CD4-positive, CD25-positive, alpha-beta regulatory T cell (primary cell): Measurements from ENCODE around the gene HSD17B14. TPM values are rescaled to one million over a fixed set of nuclear protein-coding genes. Genes with fewer than 3 reads are reported as not detected.

Source experiments
- ATAC-seq, 2 donors: fragments of 150-1000 bp; cut with Tn5 transposase; one replicate each; pipeline ENCODE4 v1.10.0; 2021; ENCODE audit warnings: low read depth in 2 of 2, moderate number of reproducible peaks in 2 of 2, moderate library complexity in 1 of 2
- DNase-seq, 3 donors: peaks; one replicate each; pipeline versions ENCODE4 v3.0.0 to v3.0.0-alpha.2; 2012 to 2022; ENCODE audit warnings: mixed read lengths in 1 of 3
- H3K27ac ChIP-seq: one replicate; pipeline ENCODE4 v1.7.0; 2013; ENCODE audit warnings: mild to moderate bottlenecking, low read length; ENCODE audit not compliant: insufficient read depth, poor library complexity, severe bottlenecking
- H3K27me3 ChIP-seq: one replicate; pipeline ENCODE4 v1.7.0; 2013; ENCODE audit warnings: low read length; ENCODE audit not compliant: control insufficient read depth, insufficient read depth
- H3K36me3 ChIP-seq: one replicate; pipeline ENCODE4 v1.7.0; 2013; ENCODE audit warnings: mild to moderate bottlenecking, low read length, moderate library complexity; ENCODE audit not compliant: control insufficient read depth, insufficient read depth
- H3K4me1 ChIP-seq: 2 replicates; pipeline ENCODE4 v1.7.0; 2013; ENCODE audit warnings: mild to moderate bottlenecking, low read length; ENCODE audit not compliant: insufficient read depth, control insufficient read depth, poor library complexity, severe bottlenecking
- H3K4me3 ChIP-seq: one replicate; pipeline ENCODE4 v1.7.0; 2013; ENCODE audit warnings: low read depth, mild to moderate bottlenecking, low read length, moderate library complexity
- H3K9me3 ChIP-seq, 2 experiments: 1 replicate in 1 of 2; 2 replicates in 1 of 2; pipeline ENCODE4 v1.7.0; 2013; ENCODE audit warnings: low read length in 2 of 2, mild to moderate bottlenecking in 1 of 2, moderate library complexity in 1 of 2; ENCODE audit not compliant: control insufficient read depth in 2 of 2
- H3K27ac Mint-ChIP-seq, 3 donors: one replicate each; pipeline ENCODE4 v1.8.0; 2020 to 2022; ENCODE audit warnings: mild to moderate bottlenecking in 3 of 3, mixed read lengths in 3 of 3, moderate library complexity in 2 of 3
- H3K27me3 Mint-ChIP-seq: one replicate; pipeline ENCODE4 v1.8.0; 2022; ENCODE audit warnings: mild to moderate bottlenecking, mixed read lengths
- H3K36me3 Mint-ChIP-seq: one replicate; pipeline ENCODE4 v1.8.0; 2020; ENCODE audit warnings: mixed read lengths
- H3K4me1 Mint-ChIP-seq, 4 donors: one replicate each; pipeline ENCODE4 v1.8.0; 2020 to 2022; ENCODE audit warnings: mixed read lengths in 4 of 4, mild to moderate bottlenecking in 1 of 4
- H3K4me3 Mint-ChIP-seq, 4 donors: one replicate each; pipeline ENCODE4 v1.8.0; 2020 to 2022; ENCODE audit warnings: mild to moderate bottlenecking in 4 of 4, mixed read lengths in 4 of 4, moderate library complexity in 3 of 4
- H3K9me3 Mint-ChIP-seq, 7 donors: one replicate each; pipeline ENCODE4 v1.8.0; 2020 to 2022; ENCODE audit warnings: mixed read lengths in 7 of 7, mild to moderate bottlenecking in 3 of 7, moderate library complexity in 2 of 7
- polyA plus RNA-seq, 4 donors: library from polyadenylated mRNA; unstranded; fragments of 300-500 nt; fragmentation: Illumina TruSeq; gene quantifications; one replicate each; pipeline ENCODE4 v1.2.3, GENCODE V29; 2021
- total RNA-seq: library from RNA; stranded (reverse); gene quantifications from one replicate; pipeline ENCODE4 v1.2.3, GENCODE V29; 2022

Gene HSD17B14
- total and polyA plus RNA-seq, 5 donors from 2014 or later, result 0.29 to 2.0 (median 0.49) TPM

DNA sequence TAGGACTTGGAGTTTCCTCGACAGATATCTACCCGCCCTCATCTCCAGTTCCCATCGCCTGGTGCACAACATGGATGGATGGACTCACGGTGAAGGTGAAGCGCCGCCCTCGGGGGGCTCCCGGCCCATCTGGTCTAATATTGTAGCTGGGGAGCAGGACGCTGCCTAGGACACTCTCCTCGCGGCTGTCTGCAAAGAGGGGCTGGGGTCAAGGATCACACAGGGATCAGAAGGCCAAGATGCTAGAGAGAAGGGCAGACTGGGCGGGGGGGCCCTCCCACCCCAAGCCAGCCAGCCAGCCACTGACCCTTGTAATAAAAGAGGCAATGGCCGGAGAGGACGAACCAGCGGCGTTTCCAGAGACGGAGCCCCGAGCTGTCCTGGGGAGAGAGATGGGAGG is 25.0 kb upstream of the HSD17B14 start:
- DNase-seq (no peak), ATAC-seq (no peak)
- Mint-ChIP-seq H3K4me3 (peak overlapping the region in 1 of 4 donors; percentile 49), H3K27ac (peak overlapping the region in 1 of 3 donors; percentile 28), H3K9me3 (peaks cover 0 to 1% (median 0%) of the 10 kb centered on the region in 7 donors), H3K4me1 (peaks cover 0 to 12% (median 6%) of the 10 kb centered on the region in 4 donors), H3K27me3 (peaks cover 5% of the 10 kb centered on the region), H3K36me3 (no peaks in the 10 kb centered on the region)
- no peaks in the 10 kb centered on the region for H3K36me3 ChIP-seq
- no peak overlapping the region for H3K27ac ChIP-seq
- H3K4me1 ChIP-seq, result peaks cover 11% of the 10 kb centered on the region
- no peak overlapping the region for H3K4me3 ChIP-seq
- H3K9me3 ChIP-seq, result no peaks in the 10 kb centered on the region
- no peaks in the 10 kb centered on the region for H3K27me3 ChIP-seq

DNA sequence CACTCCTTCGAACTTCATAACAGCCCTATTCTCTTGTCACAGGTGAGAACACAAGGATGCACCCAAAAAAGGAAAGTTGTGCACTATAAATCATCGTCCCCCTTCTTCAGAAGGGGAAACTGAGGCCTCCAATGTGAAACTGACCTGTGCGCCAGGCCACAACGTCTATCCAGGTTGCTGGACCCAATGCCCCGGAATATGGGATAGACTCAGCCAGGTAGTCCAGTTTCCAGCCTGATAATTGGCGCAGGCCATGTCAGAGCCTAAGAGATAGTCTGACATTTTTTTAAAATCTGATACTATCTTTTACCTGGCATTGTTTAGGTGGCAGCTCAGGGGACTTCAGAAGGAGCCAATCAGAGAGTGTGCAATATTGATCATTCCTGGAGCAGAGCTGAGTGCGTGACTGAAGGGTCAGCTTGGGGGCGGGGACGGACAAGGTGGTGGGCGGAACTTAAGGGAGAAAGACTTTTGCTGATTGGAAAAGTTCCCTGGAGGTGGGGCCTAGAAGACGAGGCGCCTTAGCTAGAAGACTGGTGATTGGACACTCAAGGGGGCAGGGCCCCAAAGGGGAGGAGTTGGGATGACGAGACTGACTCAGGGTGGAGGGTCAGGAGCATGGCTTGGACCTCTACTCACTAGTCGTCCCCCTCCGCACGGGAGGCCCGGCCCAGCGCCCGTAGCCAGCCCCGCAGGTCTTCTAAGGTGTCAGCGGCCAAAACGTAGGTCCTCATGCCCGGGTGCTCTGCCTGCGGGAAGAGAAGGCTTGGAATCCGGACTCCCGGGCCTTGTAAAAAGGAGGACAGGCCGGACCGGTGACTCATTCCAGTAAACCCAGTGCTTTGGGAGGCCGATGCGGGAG is 23.7 kb upstream of the HSD17B14 start:
- no peaks in the 10 kb centered on the region for H3K27me3 Mint-ChIP-seq
- Histone ChIP-seq H3K4me3 (peak overlapping the region; percentile 84), H3K27ac (no peak overlapping the region), H3K4me1 (peaks cover 11% of the 10 kb centered on the region), H3K9me3 (no peaks in the 10 kb centered on the region), H3K27me3 (no peaks in the 10 kb centered on the region), H3K36me3 (no peaks in the 10 kb centered on the region)
- no peak overlapping the region for H3K27ac Mint-ChIP-seq
- peaks cover 0 to 12% (median 6%) of the 10 kb centered on the region in 4 donors for H3K4me1 Mint-ChIP-seq
- no peak for DNase-seq
- ATAC-seq, result no peak
- peaks cover 0 to 1% (median 0%) of the 10 kb centered on the region in 7 donors for H3K9me3 Mint-ChIP-seq
- H3K4me3 Mint-ChIP-seq, result peak overlapping the region in 3 of 4 donors; percentile 76 to 99 (median 94)
- H3K36me3 Mint-ChIP-seq, result no peaks in the 10 kb centered on the region

GRCh38 chr19:48858984-48859710 is 22.9 kb upstream of the HSD17B14 start:
- Histone ChIP-seq H3K4me1 (peaks cover 11% of the 10 kb centered on the region), H3K27me3 (no peaks in the 10 kb centered on the region), H3K4me3 (peak overlapping the region; percentile 84), H3K36me3 (no peaks in the 10 kb centered on the region), H3K27ac (peak overlapping the region; percentile 47), H3K9me3 (no peaks in the 10 kb centered on the region)
- Mint-ChIP-seq H3K4me3 (peak overlapping the region; percentile 76 to 99 (median 93)), H3K27ac (peak overlapping the region; percentile 89 to 92 (median 91)), H3K4me1 (peaks cover 0 to 12% (median 6%) of the 10 kb centered on the region in 4 donors), H3K27me3 (no peaks in the 10 kb centered on the region), H3K9me3 (peaks cover 0 to 1% (median 0%) of the 10 kb centered on the region in 7 donors), H3K36me3 (no peaks in the 10 kb centered on the region)
- DNase-seq (peak; percentile 72 to 84 (median 79)), ATAC-seq (peak; percentile 78 to 79)

- Mint-ChIP-seq H3K36me3 (no peaks in the 10 kb centered on the region), H3K27me3 (no peaks in the 10 kb centered on the region), H3K27ac (no peak overlapping the region), H3K9me3 (peaks cover 0 to 1% (median 0%) of the 10 kb centered on the region in 7 donors), H3K4me1 (peaks cover 0 to 12% (median 6%) of the 10 kb centered on the region in 4 donors), H3K4me3 (no peak overlapping the region)
- no peak for ATAC-seq
- H3K9me3 ChIP-seq, result no peaks in the 10 kb centered on the region
- no peak overlapping the region for H3K4me3 ChIP-seq
- peaks cover 11% of the 10 kb centered on the region for H3K4me1 ChIP-seq
- H3K36me3 ChIP-seq, result no peaks in the 10 kb centered on the region
- DNase-seq, result no peak
- H3K27me3 ChIP-seq, result no peaks in the 10 kb centered on the region
- no peak overlapping the region for H3K27ac ChIP-seq
These were observed 20.6 kb upstream of the HSD17B14 start for GRCh38 chr19:48856921-48857320.

DNA sequence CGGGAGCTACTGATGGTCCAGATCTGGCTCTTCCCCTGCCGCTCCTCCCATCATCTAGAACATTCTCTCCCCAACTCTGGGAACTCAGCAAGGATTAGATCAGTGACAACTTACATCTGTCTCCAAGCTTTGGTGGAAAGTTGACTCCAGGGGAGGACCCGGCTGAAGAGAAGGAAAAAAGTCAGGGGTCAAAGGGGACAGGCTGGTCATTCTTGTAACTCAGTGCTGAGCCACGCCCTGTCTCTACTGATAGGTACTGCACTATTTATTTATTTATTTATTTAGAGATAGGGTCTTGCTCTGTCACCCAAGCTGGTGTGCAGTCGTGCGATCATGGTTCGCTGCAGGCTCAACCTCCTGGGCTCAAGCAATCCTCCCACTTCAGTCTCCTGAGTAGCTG is 17.8 kb upstream of the HSD17B14 start:
- no peak overlapping the region for H3K4me3 ChIP-seq
- no peak overlapping the region for H3K4me3 Mint-ChIP-seq
- peaks cover 4% of the 10 kb centered on the region for H3K36me3 Mint-ChIP-seq
- H3K27ac Mint-ChIP-seq, result no peak overlapping the region
- peaks cover 0 to 8% (median 2%) of the 10 kb centered on the region in 4 donors for H3K4me1 Mint-ChIP-seq
- H3K9me3 Mint-ChIP-seq, result peaks cover 0 to 1% (median 0%) of the 10 kb centered on the region in 7 donors
- no peaks in the 10 kb centered on the region for H3K27me3 ChIP-seq
- no peaks in the 10 kb centered on the region for H3K9me3 ChIP-seq
- H3K27ac ChIP-seq, result no peak overlapping the region
- H3K4me1 ChIP-seq, result peaks cover 6% of the 10 kb centered on the region
- H3K27me3 Mint-ChIP-seq, result no peaks in the 10 kb centered on the region
- H3K36me3 ChIP-seq, result no peaks in the 10 kb centered on the region
- ATAC-seq (no peak), DNase-seq (no peak)

DNA sequence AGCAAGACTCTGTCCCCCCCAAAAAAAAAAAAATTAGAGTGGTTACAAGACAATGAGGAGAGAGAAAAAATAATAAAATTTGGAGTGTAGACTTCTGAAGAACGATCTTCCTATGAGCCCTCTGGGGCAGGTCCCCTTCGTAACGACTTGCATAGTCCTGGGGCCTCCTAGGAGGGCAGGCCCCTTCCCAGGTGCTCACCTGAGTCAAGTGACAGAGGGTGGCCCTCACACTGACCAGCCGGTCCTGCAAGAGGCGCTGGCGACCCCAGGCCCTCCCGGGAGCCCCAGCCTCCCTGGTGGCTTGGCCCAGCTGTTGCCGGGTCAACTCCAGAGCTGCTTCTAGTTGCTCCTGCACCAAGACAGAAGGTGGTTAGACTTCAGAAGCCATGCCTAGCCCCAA is 17.2 kb upstream of the HSD17B14 start:
- Histone ChIP-seq H3K4me3 (no peak overlapping the region), H3K9me3 (no peaks in the 10 kb centered on the region), H3K4me1 (no peaks in the 10 kb centered on the region), H3K27ac (no peak overlapping the region), H3K27me3 (no peaks in the 10 kb centered on the region), H3K36me3 (no peaks in the 10 kb centered on the region)
- Mint-ChIP-seq H3K4me1 (peaks cover 0 to 1% (median under 1%) of the 10 kb centered on the region in 4 donors), H3K9me3 (peaks cover 0 to 1% (median 0%) of the 10 kb centered on the region in 7 donors), H3K36me3 (peaks cover 4% of the 10 kb centered on the region), H3K27ac (no peak overlapping the region), H3K4me3 (no peak overlapping the region), H3K27me3 (no peaks in the 10 kb centered on the region)
- no peak for DNase-seq
- no peak for ATAC-seq

DNA sequence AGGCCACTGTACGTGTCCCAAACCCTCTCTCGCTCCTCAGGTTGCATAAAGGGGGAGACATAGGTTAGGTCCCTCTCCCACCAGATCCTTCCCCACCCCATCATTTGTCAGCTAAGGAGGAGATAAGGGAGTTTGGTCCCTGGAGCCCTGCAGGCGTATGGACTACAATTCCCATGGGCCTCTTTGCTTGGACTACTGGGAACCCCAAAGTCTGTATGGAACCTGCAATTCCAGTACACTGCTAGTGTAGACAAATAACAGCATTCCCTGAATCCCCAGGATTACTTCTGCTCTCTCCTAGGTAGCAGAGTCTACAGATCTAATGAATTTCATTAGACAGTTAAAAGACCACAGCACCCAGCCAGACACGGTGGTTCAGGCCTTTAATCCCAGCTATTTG is 16.0 kb upstream of the HSD17B14 start:
- H3K4me1 ChIP-seq, result no peaks in the 10 kb centered on the region
- H3K27me3 ChIP-seq, result no peaks in the 10 kb centered on the region
- Mint-ChIP-seq H3K9me3 (no peaks in the 10 kb centered on the region), H3K4me1 (no peaks in the 10 kb centered on the region), H3K27me3 (no peaks in the 10 kb centered on the region), H3K27ac (no peak overlapping the region), H3K36me3 (peaks cover 4% of the 10 kb centered on the region), H3K4me3 (no peak overlapping the region)
- no peak overlapping the region for H3K27ac ChIP-seq
- no peak for DNase-seq
- H3K36me3 ChIP-seq, result no peaks in the 10 kb centered on the region
- H3K4me3 ChIP-seq, result no peak overlapping the region
- H3K9me3 ChIP-seq, result no peaks in the 10 kb centered on the region
- no peak for ATAC-seq
